Esophagus muscularis mucosa (tissue), 4 donors: Measurements from ENCODE around the gene USP5. TPM values are rescaled to one million over a fixed set of nuclear protein-coding genes. Genes with fewer than 3 reads are reported as not detected.

Source experiments
- DNase-seq: peaks from one replicate; pipeline ENCODE4 v3.0.0-alpha.2; 2017; ENCODE audit errors: extremely low spot score
- H3K27ac ChIP-seq, 4 donors: fragments of 200-600 bp; sonication (generic); replicated peaks in 1 of 4; 1 replicate in 3 of 4; 2 replicates in 1 of 4; pipeline ENCODE4 v1.5.1; 2016 to 2019; ENCODE audit warnings: mild to moderate bottlenecking in 1 of 4
- H3K27me3 ChIP-seq, 4 donors: fragments of 200-600 bp; sonication (generic); one replicate each; pipeline versions ENCODE4 v1.5.1 to v1.6.0; 2016 to 2019
- H3K36me3 ChIP-seq, 4 donors: fragments of 200-600 bp; sonication (generic); one replicate each; pipeline ENCODE4 v1.5.1; 2016 to 2019
- H3K4me1 ChIP-seq, 4 donors: fragments of 200-600 bp; sonication (generic); one replicate each; pipeline ENCODE4 v1.5.1; 2016 to 2019
- H3K4me3 ChIP-seq, 4 donors: fragments of 200-600 bp; sonication (generic); 1 replicate in 2 of 4; 2 replicates in 2 of 4; pipeline ENCODE4 v1.5.1; 2016 to 2019; ENCODE audit warnings: mild to moderate bottlenecking in 4 of 4, moderate library complexity in 1 of 4
- H3K9me3 ChIP-seq, 4 donors: fragments of 200-600 bp; sonication (generic); 1 replicate in 3 of 4; 2 replicates in 1 of 4; pipeline ENCODE4 v1.5.1; 2016 to 2019
- CTCF ChIP-seq, 3 experiments: fragments of 200-600 bp in 2 of 3; fragments of 450-650 bp in 1 of 3; sonication (generic) in 2 of 3; IDR thresholded peaks; one replicate each; pipeline ENCODE4 v1.5.1; 2017 to 2019; ENCODE audit warnings: antibody characterized with exemption in 3 of 3, mild to moderate bottlenecking in 2 of 3, moderate library complexity in 1 of 3
- EP300 ChIP-seq: sonication (generic); formaldehyde crosslinking; IDR thresholded peaks from one replicate; pipeline ENCODE4 v1.6.1; 2017; ENCODE audit warnings: antibody characterized with exemption
- POLR2A ChIP-seq: fragments of 450-650 bp; IDR thresholded peaks from one replicate; pipeline ENCODE4 v1.6.1; 2017; ENCODE audit warnings: antibody characterized with exemption, moderate library complexity, mild to moderate bottlenecking, low read depth
- POLR2AphosphoS5 ChIP-seq, 2 donors: sonication (generic); formaldehyde crosslinking; IDR thresholded peaks; one replicate each; pipeline ENCODE4 v1.6.1; 2017; ENCODE audit warnings: antibody characterized with exemption in 2 of 2
- WGBS: methylation state at CpG from one replicate; pipeline ENCODE4 v1.1.5; 2018; 5-methylcytosine and 5-hydroxymethylcytosine counted together
- intact Hi-C: fragments of 100-400 bp; cut with DNase I; formaldehyde crosslinking; loops from one replicate; pipeline ENCODE4 v1.15.1; 2023
- total RNA-seq, 4 donors: library from RNA; depleted of rRNA; stranded (reverse); fragments of >200 nt; gene quantifications; one replicate each; pipeline versions ENCODE4 v1.1.0 to v1.2.1, GENCODE V29; 2016

Gene USP5
- total RNA-seq, 4 donors from 2014 or later, result 49.8 to 68.7 (median 58.4) TPM

- no peak overlapping the region for H3K4me3 ChIP-seq
- intact Hi-C loops, result no loop called here
- no peak for TF ChIP-seq CTCF (IDR thresholded peaks at IDR 0.05)
- TF ChIP-seq POLR2A, result no peak
- TF ChIP-seq POLR2AphosphoS5 (IDR thresholded peaks at IDR 0.05), result no peak
- no peak for TF ChIP-seq EP300
- no peaks in the 10 kb centered on the region for H3K9me3 ChIP-seq
- peaks cover 22 to 87% (median 52%) of the 10 kb centered on the region in 4 donors for H3K36me3 ChIP-seq
- H3K27me3 ChIP-seq, result no peaks in the 10 kb centered on the region
- no peak for DNase-seq
- no peak overlapping the region for H3K27ac ChIP-seq
- peaks cover under 1 to 11% (median 7%) of the 10 kb centered on the region in 4 donors for H3K4me1 ChIP-seq
- WGBS, result 79% methylated on average over 5 of the region's 5 CpGs
Observed at GRCh38 chr12:6834873-6835272, 17.1 kb upstream of the USP5 start.

- 83% methylated on average over 16 of the region's 16 CpGs for WGBS
- no peaks in the 10 kb centered on the region for H3K9me3 ChIP-seq
- H3K27ac ChIP-seq, result no peak overlapping the region
- intact Hi-C loops, result no loop called here
- no peak for TF ChIP-seq POLR2AphosphoS5 (IDR thresholded peaks at IDR 0.05)
- no peak for TF ChIP-seq CTCF (IDR thresholded peaks at IDR 0.05)
- no peak for TF ChIP-seq EP300
- no peak for TF ChIP-seq POLR2A
- DNase-seq, result no peak
- H3K4me3 ChIP-seq, result no peak overlapping the region
- peaks cover 22 to 79% (median 44%) of the 10 kb centered on the region in 4 donors for H3K36me3 ChIP-seq
- H3K27me3 ChIP-seq, result no peaks in the 10 kb centered on the region
- peaks cover 0 to 5% (median 0%) of the 10 kb centered on the region in 4 donors for H3K4me1 ChIP-seq
Observed at GRCh38 chr12:6836851-6837250, 15.1 kb upstream of the USP5 start.

GRCh38 chr12:6837370-6838060 is 14.4 kb upstream of the USP5 start:
- no peaks in the 10 kb centered on the region for H3K27me3 ChIP-seq
- peaks cover 0 to 5% (median 0%) of the 10 kb centered on the region in 4 donors for H3K4me1 ChIP-seq
- H3K36me3 ChIP-seq, result peaks cover 22 to 74% (median 40%) of the 10 kb centered on the region in 4 donors
- no peak overlapping the region for H3K4me3 ChIP-seq
- TF ChIP-seq POLR2A, result no peak
- TF ChIP-seq POLR2AphosphoS5 (IDR thresholded peaks at IDR 0.05), result no peak
- no peak for TF ChIP-seq CTCF (IDR thresholded peaks at IDR 0.05)
- no peak for TF ChIP-seq EP300
- no peak for DNase-seq
- WGBS, result 92% methylated on average over 17 of the region's 26 CpGs
- intact Hi-C loops, result no loop called here
- H3K9me3 ChIP-seq, result no peaks in the 10 kb centered on the region
- H3K27ac ChIP-seq, result no peak overlapping the region

- WGBS, result 87% methylated on average over 10 of the region's 16 CpGs
- Histone ChIP-seq H3K4me3 (no peak overlapping the region), H3K27ac (no peak overlapping the region), H3K27me3 (no peaks in the 10 kb centered on the region), H3K9me3 (no peaks in the 10 kb centered on the region), H3K4me1 (peaks cover 0 to 5% (median 0%) of the 10 kb centered on the region in 4 donors), H3K36me3 (peaks cover 19 to 75% (median 45%) of the 10 kb centered on the region in 4 donors)
- no peak for DNase-seq
- TF ChIP-seq POLR2AphosphoS5 (IDR thresholded peaks at IDR 0.05) (no peak), POLR2A (no peak), EP300 (no peak), CTCF (IDR thresholded peaks at IDR 0.05) (no peak)
- intact Hi-C loops, result no loop called here
Observed at GRCh38 chr12:6838854-6839253, 13.1 kb upstream of the USP5 start.
